ENCODE data around the gene SLC38A8.

GRCh38 chr16:84063980-84064379 lies 21.4 kb upstream of the SLC38A8 start:
- TF ChIP-seq CTCF (IDR thresholded peaks at IDR 0.05) (no peak), POLR2A (IDR thresholded peaks at IDR 0.05) (no peak)

Measured in lower leg skin (tissue), 3 donors.